Epithelial cell of esophagus (primary cell): ENCODE data around the gene PXT1.

Experiments used
- DNase-seq: peaks from one replicate; pipeline ENCODE4 v3.0.0; 2010; ENCODE audit warnings: low read depth
- H3K4me3 ChIP-seq: 2 replicates; pipeline ENCODE4 v1.5.1; 2011; ENCODE audit warnings: mild to moderate bottlenecking, low read length, control low read depth
- CTCF ChIP-seq: IDR thresholded peaks from 2 replicates; pipeline ENCODE4 v1.5.1; 2011; ENCODE audit warnings: low read depth, mild to moderate bottlenecking, low read length, control low read depth, inconsistent platforms; ENCODE audit not compliant: insufficient read depth; ENCODE audit errors: missing control alignments

Gene PXT1

GRCh38 chr6:36346486-36347273 lies 96.0 kb downstream of the PXT1 start:
- no peak for DNase-seq
- TF ChIP-seq CTCF = no peak
- no peak overlapping the region for H3K4me3 ChIP-seq

GRCh38 chr6:36345681-36346466 lies 96.8 kb downstream of the PXT1 start:
- TF ChIP-seq CTCF = no peak
- no peak overlapping the region for H3K4me3 ChIP-seq
- DNase-seq = no peak

- no peak overlapping the region for H3K4me3 ChIP-seq
- TF ChIP-seq CTCF = no peak
- DNase-seq = no peak
Observed at GRCh38 chr6:36343109-36343680, 99.5 kb downstream of the PXT1 start.

- TF ChIP-seq CTCF = peak; percentile 98
- peak overlapping the region; percentile 30 for H3K4me3 ChIP-seq
- DNase-seq = peak; percentile 57
Observed at GRCh38 chr6:36340618-36341454, 101.8 kb downstream of the PXT1 start.
